GM19043 (cell line): ENCODE data around the gene LEF1.

Experiments
- ATAC-seq: cut with Tn5 transposase; IDR thresholded peaks from one replicate; pipeline ENCODE4 v1.9.1; 2021; ENCODE audit warnings: low read depth; ENCODE audit not compliant: unreplicated experiment

Gene LEF1

GRCh38 chr4:108180513-108180912 lies 11.8 kb upstream of the LEF1 start:
- no peak for ATAC-seq

GRCh38 chr4:108175966-108176365 lies 7.2 kb upstream of the LEF1 start:
- no peak for ATAC-seq

- no peak for ATAC-seq
Measured at GRCh38 chr4:108174856-108175255, 6.1 kb upstream of the LEF1 start.

- ATAC-seq, result no peak
Measured at GRCh38 chr4:108173599-108174057, 4.9 kb upstream of the LEF1 start.

GRCh38 chr4:108172753-108173598 lies 4.2 kb upstream of the LEF1 start:
- ATAC-seq, result peak; percentile 47

- peak; percentile 25 for ATAC-seq
Measured at GRCh38 chr4:108172231-108172752, 3.6 kb upstream of the LEF1 start.

- ATAC-seq, result no peak
Measured at GRCh38 chr4:108171339-108172230, 2.9 kb upstream of the LEF1 start.

- no peak for ATAC-seq
Measured at GRCh38 chr4:108170631-108171338, 2.1 kb upstream of the LEF1 start.

GRCh38 chr4:108169664-108170063 lies 932 bp upstream of the LEF1 start:
- ATAC-seq, result no peak

GRCh38 chr4:108168160-108168670 lies 517 bp downstream of the LEF1 start:
- ATAC-seq, result no peak

- peak; percentile 28 for ATAC-seq
Measured at GRCh38 chr4:108166441-108167315, 2.1 kb downstream of the LEF1 start.

GRCh38 chr4:108166038-108166437 lies 2.7 kb downstream of the LEF1 start:
- ATAC-seq, result no peak

- no peak for ATAC-seq
Measured at GRCh38 chr4:108165586-108165985, 3.1 kb downstream of the LEF1 start.

- ATAC-seq, result no peak
Measured at GRCh38 chr4:108163351-108163750, 5.4 kb downstream of the LEF1 start.

GRCh38 chr4:108160741-108161352 lies 7.9 kb downstream of the LEF1 start:
- ATAC-seq, result no peak

- ATAC-seq, result no peak
Measured at GRCh38 chr4:108159845-108160244, 8.9 kb downstream of the LEF1 start.

GRCh38 chr4:108157655-108158054 lies 11.1 kb downstream of the LEF1 start:
- no peak for ATAC-seq

GRCh38 chr4:108156391-108156790 lies 12.3 kb downstream of the LEF1 start:
- ATAC-seq, result no peak

- no peak for ATAC-seq
Measured at GRCh38 chr4:108155373-108155772, 13.4 kb downstream of the LEF1 start.
